ENCODE results near the gene ZBED1.

DNA sequence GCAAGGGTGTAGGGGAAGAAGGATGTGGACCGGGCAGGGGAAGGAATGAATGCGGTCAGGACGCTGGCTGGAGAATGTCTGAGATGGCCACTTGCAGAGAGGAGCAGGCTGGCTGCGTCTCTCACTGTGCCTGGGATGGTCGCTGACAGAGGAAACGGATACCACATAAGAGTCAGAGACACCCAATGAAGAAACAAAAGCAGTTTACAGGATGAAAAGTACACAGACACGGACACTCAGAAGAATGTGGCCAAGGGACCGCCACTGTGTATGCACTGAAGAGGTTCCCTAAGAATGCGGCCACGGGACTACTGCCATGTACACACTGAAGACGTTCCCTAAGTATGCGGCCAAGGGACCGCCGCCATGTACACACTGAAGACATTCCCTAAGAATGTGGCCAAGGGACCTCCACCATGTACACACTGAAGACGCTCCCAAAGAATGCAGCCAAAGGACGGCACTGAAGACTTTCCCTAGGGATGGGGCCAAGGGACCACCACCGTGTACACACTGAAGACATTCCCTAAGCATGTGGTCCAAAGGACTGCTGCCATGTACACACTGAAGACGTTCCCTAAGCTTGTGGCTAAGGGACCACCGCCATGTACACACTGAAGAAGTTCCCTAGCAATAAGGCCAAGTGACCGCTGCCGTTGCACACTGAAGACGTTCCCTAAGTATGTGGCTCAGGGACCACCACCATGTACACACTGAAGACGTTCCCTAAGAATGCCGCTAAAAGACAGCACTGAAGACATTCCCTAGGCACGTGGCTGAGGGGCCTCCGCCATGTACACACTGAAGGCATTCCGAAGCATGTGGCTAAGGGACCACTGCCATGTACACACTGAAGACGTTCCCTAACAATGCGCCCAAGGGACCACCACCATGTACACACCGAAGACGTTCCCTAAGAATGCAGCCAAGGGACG, 32.2 kb downstream of the ZBED1 start:
- TF ChIP-seq, protein P1, sequence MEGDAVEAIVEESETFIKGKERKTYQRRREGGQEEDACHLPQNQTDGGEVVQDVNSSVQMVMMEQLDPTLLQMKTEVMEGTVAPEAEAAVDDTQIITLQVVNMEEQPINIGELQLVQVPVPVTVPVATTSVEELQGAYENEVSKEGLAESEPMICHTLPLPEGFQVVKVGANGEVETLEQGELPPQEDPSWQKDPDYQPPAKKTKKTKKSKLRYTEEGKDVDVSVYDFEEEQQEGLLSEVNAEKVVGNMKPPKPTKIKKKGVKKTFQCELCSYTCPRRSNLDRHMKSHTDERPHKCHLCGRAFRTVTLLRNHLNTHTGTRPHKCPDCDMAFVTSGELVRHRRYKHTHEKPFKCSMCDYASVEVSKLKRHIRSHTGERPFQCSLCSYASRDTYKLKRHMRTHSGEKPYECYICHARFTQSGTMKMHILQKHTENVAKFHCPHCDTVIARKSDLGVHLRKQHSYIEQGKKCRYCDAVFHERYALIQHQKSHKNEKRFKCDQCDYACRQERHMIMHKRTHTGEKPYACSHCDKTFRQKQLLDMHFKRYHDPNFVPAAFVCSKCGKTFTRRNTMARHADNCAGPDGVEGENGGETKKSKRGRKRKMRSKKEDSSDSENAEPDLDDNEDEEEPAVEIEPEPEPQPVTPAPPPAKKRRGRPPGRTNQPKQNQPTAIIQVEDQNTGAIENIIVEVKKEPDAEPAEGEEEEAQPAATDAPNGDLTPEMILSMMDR (IDR thresholded peaks at IDR 0.05; ENCODE audit: low read depth, low read length) = no peak
- TF ChIP-seq, protein P2, sequence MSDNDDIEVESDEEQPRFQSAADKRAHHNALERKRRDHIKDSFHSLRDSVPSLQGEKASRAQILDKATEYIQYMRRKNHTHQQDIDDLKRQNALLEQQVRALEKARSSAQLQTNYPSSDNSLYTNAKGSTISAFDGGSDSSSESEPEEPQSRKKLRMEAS (IDR thresholded peaks at IDR 0.05; ENCODE audit: low read depth, low read length) = no peak

Measured in NB4 (cell line).